GM21825 (cell line): Measurements from ENCODE around the gene NELL2.

Source experiments
- ATAC-seq: cut with Tn5 transposase; IDR thresholded peaks from one replicate; pipeline ENCODE4 v1.9.1; 2021; ENCODE audit warnings: mild to moderate bottlenecking, moderate library complexity; ENCODE audit not compliant: unreplicated experiment

NELL2 gene

DNA sequence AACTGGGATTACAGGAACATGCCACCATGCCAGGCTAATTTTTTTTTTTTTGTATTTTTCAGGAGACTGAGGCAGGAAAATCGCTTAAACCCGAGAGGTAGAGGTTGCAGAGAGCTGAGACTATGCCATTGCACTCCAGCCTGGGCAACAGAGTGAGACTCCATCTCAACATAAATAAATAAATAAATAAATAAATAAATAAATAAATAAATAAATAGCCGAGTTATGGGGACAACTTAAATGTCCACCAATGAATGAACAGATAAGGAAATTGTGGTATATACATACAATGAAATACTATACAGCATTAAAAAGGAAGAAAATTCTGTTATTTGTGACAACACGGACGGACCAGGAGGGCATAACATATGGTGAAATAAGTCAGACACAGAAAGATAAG lies 325.7 kb downstream of the NELL2 start:
- ATAC-seq = no peak

DNA sequence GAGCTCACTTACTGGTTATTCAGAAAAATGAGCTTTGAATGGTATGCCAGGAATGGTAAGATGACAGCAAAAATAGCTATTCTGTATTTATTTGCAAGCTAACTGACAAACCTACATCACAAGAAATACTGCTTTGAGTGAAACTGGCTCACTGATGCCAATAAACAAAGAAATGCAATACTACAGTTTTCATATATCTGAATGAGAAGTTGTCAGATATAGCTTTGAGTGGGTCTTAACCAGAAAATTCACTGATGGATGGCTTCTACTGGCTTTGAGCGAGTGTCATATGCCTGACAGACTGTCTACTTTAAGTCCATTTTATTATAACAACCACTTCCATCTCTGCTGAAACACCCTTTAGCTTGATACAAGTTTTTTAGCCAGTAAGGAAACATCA lies 330.1 kb downstream of the NELL2 start:
- no peak for ATAC-seq

DNA sequence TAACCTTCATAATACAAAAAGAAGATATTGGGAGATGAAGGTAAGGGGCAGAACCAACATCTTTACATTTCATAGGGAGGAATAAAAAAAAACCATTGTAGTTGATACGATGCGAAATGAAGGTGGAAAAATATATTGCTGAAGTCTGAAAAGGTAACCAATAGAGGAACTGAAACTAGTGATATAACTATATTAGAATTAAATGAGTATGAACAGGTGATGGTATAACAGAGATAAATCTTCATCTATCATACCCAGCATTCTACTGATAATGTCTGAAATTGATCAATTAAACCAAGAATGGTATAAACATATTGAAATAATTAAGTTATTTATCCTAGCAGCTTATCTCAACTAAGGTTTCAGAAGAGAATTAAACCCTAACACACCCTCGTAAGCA lies 332.1 kb downstream of the NELL2 start:
- no peak for ATAC-seq

DNA sequence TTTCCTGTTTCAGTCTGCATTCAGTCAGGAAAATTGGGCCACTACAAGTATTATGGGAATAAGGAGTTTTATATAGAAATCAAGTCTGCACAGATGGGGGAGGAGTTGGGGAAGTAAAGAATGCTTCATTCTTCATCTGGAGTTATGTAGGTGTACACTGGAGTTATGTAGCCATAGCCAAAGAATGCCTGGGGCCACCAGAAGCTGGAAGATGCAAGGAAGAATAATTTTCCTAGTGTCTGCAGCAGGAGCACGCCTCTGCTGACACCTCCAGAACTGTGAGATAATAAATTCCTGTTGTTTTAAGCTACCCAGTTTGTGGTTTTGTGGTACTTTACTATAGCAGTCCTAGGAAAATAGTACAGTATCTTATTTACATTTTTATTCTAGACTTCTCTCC lies 333.4 kb downstream of the NELL2 start:
- ATAC-seq = no peak

DNA sequence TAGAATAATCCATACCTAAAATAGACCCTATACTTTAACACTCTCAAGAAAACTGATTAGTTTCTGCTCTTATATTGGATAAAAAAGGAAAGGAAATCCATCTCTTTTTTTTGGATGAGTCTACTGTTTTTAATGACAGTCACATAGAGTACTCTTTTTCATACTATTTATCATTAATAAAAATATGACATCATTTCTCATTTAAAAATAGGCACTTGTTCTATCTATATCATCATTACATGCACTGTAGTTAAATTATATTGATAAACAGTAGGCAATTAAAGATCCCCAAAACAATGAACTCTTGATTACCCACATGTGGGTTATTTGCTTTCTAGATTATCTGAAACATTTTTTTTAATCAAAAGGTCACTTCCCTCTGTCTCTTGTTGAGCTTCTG lies 338.8 kb downstream of the NELL2 start:
- ATAC-seq = no peak

DNA sequence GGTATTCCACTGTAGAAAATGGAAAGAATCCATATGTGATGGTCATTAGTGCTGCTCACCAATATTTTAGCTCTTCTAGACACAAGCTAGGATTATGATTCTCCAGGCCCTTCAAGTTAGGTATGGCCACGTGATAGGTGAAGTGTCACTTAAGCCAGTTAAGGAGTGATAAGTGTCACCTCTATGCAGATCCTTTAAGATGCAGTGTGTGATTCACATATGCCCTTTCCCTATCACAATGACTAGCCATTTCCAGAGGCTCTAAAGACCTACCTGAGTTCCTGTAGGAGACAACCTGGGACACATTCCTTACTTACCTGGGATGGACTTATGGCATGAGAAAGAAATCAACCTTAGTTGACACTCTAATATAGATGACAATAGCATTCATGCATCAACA lies 343.2 kb downstream of the NELL2 start:
- no peak for ATAC-seq

DNA sequence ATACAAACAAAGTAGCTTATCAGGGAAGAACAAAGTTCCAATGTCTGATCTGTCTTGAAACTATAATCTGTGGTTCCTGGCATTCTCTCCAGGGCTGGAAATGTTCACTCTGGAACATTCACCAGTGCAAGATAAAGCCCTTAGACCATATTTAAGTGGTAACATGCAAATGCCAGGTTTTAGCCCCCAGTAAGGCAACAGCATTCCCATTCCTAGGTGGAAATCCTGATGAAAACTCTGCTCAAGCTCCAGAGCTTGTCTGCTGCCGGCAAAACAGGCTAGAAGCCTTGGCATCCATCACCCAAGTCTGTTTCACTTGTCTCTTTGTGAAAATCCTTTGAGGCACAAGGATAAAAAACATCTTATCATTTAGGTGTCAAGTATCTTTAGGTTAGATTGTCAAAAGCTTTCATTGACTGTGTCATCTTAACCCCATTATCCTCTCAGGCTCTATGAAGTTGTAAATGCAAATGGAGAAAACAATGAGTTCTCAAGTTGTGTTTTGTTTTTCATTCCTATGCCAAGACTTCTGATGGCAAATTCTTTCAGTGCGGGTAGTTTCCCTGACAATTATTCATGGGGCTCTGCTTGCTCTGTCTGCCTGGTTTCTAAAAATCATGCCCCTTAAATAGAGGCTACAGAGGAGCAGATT lies 344.7 kb downstream of the NELL2 start:
- no peak for ATAC-seq

DNA sequence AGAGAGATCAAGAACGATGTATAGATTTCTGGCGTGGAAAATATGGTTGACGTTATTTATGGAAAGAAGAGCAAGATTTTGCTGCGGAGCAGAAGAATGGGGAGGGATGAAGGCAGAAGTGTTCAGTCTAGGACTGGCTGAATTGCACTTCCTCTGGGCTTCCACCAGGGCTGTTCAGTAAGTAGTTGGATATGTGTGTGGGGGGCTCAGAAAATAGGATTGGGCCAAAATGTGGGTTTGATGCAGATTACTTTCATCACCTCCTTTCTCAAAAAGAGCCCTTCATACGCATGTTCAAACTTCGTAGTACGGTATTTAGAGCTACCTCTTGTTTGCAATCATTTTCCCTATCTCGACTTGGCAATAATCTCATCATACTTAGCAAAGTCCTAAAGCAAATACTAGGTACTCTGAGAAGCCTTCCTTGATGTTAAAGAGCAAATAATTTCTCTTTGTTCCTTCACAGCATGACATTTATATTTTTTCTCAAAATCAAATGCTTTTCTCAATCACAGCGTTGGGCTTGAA lies 349.4 kb downstream of the NELL2 start:
- no peak for ATAC-seq

DNA sequence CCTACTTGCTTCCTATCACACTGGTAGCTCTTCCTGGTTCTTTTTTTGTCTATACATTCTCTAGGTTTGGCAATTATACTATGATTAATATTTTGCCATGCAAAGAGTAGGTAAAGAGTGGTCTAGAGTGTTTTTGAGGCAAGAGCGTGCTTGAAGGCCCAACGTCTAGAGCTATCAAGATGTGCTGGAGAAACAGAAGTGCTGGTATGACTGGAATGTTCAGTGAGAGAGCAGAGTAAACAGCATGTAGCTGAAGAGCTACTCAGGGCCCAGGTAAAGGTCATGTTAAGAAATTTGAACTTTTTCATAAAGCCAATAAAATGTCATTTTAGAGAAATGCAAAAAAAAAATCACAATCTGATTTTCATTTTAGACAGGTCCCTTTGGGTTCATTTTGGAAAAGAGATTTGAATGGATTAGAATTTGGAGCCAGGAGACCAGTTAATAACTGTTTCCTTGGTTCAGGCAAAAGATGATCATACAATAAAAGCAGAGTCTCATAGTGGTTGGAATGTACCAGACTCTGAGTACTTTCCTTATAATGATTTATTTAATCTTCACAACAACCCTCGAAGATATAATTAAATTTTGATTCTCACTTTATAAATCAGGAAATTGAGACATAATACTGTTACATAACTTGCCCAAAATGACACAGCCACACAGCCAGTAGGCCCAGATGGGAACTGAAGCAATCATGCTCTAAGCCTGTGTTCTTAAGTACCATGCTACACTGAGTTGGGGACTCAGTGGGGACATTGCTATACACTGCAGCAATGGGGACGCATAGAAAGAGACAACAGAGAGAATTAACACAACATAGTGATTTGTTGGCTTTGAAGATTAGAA lies 350.1 kb downstream of the NELL2 start:
- ATAC-seq = no peak

DNA sequence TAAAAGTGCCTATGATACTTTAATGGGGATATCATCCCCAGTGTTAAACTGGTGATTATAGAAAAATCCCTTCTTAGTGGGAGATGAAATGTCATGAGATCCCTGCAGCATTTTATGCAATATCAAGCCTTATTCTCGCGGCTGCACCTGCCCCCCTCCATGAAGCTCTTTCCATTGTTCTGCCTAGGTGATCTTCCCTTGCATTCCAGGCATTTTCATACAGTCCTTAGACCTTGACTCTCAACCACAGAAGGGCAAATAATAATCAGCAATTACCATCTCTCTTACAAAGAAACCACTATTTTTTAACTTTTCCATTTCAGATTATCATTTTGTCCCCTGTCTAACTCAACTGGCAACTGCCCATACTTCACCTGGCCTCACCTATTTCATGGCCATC lies 352.3 kb downstream of the NELL2 start:
- ATAC-seq = no peak

DNA sequence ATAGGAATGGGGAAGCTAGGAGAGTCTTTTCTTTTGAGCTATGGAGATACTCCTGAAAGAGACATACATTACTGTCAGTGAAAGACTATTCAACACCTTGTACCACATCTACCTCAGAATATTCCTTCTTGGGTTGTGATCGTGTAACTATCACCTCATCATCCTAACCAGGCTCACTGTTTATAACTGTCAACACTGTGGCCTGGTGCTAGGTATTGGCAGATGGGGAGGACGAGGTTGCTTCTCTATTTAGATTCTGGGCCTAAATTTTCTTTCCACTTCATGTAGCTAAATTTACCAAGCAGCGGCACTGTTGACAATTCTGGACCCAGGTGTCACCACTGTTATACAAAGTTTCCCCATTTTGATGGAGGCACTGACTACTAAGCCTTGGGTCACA lies 354.4 kb downstream of the NELL2 start:
- ATAC-seq = no peak

DNA sequence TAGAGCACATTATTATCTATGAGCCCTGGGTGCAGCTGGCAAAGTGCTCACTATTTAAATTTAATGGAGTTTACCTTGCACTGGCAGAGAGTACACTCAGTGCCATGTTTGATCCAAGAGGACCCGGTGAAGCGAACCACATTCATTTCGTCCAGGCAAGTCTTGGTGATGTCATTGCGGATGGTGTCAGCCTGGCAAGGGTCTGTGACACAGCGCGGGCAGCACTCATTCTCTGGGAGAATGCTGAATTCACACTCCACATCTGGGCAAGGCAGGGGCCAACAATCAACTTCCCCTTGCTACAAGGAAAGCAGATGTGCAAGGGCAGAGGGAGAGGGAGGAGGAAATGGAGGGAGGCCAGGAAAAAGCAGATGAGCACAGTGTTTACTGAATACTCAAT lies 356.2 kb downstream of the NELL2 start:
- ATAC-seq = no peak

DNA sequence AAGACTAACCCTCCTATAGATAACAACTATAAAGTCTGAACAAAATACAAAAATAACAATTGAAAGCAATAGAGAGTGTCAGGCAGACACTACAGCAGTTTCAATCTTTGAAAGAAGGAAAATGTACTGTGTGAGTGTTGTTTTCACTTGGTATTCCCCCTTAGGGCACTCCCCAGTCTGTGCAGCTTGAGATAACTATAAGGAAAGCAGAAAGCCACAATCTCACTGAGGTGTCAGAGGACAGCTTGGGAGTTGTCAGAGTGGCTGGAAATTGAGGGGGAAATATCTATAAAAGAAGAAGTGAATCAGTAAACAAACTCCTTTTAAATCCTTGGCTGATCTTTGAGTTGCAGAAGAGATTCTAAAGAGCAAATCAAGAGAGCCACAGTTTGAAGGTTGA lies 364.8 kb downstream of the NELL2 start:
- no peak for ATAC-seq

DNA sequence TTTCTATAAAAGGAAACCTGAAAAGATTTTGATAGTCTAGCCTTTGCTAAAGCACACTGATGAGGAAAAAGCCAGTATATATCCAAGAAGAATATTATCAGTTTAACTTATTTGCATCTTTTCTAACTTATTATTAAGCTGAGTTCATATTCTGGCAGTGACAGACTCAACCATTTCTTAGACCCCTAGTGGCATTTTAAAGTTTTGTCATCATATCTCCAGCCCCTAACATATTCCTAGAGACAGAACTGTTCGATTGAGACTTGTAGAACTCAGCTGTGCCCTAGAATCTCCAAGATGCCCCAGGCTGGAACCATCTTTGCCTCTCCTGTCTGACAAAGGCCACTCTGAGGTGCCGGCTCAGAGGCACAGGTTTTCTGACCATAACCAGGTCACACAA lies 365.6 kb downstream of the NELL2 start:
- ATAC-seq = no peak

DNA sequence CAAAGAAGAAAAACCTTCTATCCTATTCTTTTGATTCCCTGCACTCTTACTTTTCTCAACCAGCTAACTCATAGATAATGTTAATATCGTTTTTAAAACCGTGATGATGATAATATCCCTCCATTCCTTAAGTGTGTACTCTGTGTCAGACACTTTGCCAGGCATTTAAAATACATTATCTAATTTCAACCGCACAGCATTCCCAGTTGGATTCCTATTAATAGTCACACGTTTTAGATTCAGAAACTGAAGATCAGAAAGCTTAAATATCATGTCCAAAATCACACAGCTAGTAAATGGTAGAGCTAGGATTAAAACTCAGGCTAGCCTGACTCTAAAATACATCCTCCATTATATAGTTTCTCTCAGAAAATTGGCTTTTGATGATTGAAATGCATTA lies 366.0 kb downstream of the NELL2 start:
- no peak for ATAC-seq

DNA sequence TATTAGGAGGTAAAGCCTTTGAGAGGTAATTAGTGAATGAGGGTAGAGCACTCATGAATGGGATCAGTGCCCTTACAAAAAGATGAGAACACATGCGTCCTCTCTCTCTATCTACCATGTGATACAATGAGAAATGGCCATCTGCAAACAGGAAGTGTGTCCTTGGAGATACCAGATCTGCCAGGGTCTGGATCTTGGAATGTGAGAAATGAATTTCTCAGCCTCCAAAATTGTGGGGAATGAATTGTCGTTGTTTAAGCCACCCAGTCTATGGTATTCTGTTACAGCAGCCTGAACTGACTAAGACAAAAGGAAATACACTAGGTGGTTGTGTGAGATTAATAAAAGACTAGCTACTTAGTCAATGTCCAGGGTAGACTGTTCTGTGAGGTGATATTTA lies 366.6 kb downstream of the NELL2 start:
- ATAC-seq = no peak

DNA sequence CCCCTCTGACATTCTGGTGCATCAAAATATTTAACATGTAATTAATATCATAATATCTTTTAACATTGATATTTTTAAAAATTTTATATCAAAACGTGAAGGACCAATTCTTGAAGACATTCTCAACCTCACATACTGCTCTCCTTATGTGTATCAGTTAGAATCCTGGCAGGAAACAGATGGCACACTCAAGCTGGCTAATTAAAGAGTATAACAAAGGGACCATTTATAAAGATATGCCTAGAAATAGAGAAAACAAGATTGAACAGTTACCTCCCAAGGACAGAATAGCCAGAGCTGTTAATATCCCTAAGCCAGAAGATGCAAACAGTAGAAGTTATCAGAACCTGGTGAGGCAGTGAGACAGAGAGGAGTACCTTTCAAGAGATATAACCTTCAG lies 368.7 kb downstream of the NELL2 start:
- no peak for ATAC-seq

DNA sequence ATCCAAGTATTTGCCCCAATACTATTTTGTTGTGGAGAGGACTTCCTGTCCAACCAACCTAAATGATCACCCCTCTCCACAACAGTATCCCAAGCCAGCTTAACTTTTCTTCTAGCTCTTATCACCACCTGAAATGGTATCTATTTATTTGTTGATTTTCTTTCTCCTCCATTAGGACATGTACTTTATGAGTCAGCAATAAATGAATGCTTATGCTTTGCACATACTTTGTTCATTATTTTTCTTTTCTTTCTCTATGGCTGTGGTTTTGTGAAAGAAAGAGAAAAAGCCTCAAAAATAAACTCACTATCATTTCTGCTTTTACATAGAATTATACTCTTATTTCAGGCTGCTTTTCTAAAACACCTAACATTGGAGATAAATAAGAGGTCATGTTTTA lies 371.3 kb downstream of the NELL2 start:
- no peak for ATAC-seq

DNA sequence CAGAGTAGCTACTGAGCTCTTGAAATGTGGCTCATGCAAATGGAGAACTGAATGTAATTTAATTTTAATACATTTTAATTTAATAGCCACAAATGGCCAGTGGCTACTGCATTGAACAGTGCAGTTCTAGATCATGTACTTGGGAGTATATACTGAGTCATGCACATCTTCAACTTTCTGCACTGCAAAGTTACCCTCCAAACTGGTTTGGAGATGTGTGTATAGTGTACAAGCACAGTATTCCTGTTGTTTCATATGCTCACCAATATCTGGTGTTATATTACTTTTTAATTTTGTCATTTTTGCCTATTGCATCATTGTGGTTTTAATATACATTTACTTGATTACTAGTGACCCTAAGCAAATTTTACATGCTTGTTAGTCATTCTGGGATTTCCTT lies 372.8 kb downstream of the NELL2 start:
- no peak for ATAC-seq

DNA sequence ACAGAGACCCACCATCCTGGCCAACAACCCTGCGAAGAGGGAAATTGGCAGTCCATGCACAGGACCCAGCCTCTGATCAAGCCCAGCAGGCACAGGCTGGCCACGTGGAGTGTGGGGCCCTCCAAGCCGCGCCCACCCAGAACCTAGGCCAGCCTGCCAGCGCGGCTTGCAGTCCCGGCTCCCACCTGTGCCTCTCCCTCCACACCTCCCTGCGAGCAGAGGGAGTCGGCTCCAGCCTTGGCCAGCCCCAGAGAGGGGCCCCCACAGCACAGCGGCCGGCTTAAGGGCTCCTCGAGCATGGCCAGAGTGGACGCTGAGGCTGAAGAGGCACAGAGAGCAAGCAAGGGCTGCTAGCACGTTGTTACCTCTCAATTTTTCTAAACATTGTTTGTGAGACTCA lies 373.4 kb downstream of the NELL2 start:
- ATAC-seq = no peak

DNA sequence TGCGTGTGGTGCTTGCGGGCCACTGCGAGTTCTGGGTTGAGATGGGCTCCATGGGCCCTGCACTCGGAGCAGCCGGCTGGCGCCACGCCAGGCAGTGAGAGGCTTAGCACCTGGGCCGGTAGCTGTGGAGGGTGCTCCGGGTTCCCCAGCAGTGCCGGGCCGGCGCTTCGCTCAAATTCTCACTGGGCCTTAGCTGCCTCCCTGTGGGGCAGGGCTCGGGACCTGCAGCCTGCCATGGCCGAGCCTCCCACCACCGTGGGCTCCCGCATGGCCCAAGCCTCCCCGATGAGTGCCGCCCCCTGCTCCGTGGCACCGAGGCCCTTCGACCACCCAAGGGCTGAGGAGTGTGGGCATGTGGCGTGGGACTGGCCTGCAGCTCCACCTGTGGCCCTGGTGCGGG lies 375.7 kb downstream of the NELL2 start:
- ATAC-seq = no peak

DNA sequence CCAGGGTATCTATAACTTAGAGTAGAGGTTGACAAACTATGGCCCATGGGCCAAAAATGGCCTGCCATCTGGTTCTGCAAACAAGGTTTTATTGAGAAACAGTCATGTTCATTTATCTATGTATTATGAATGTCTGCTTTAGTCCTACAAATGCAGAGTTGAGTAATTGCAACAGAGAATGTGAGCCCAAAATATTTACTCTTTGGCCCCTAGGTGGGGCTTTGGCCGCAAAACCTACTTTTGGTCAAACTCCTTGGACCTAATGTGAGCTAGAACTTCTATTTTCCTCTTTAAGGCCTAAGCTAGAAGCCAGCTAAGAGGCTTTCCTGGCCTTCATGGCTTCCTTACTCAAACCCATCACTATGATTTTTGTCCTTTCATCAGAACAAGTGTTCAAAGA lies 379.1 kb downstream of the NELL2 start:
- no peak for ATAC-seq
